SK-N-SH (cell line): ENCODE measurements around the gene CBX1. TPM values are rescaled to one million over a fixed set of nuclear protein-coding genes. Genes with fewer than 3 reads are reported as not detected.

Source experiments
- CTCF ChIA-PET: fragments of 300-600, 350-600 bp; formaldehyde crosslinking; extraction: SDS; loops from one replicate; lab custom pipeline; 2021; lab: Yijun Ruan, JAX
- POLR2A ChIA-PET: fragments of 350-600 bp; sonication (Branson Sonifier 250); formaldehyde crosslinking; extraction: SDS; loops from one replicate; lab custom pipeline; 2020; ENCODE audit warnings: antibody characterized with exemption, inconsistent platforms; lab: Yijun Ruan, JAX
- DNase-seq: peaks from one replicate; pipeline ENCODE4 v3.0.0; 2012
- H2AFZ ChIP-seq: fragments of 200-600 bp; sonication (generic); 2 replicates; pipeline ENCODE4 v1.8.1; 2016; ENCODE audit warnings: antibody characterized with exemption, mild to moderate bottlenecking, low read depth
- H3F3A ChIP-seq: fragments of 200-600 bp; sonication (generic); replicated peaks from 2 replicates; pipeline ENCODE3; 2016; ENCODE audit warnings: antibody characterized with exemption, mild to moderate bottlenecking; ENCODE audit not compliant: insufficient read depth
- H3K27ac ChIP-seq, 2 experiments: fragments of 200-500 bp in 1 of 2; fragments of 200-600 bp in 1 of 2; sonication (Bioruptor generic) in 1 of 2; sonication (generic), shearing (Covaris generic) in 1 of 2; 2 replicates each; pipeline versions ENCODE4 v1.5.1 to v1.6.1; 2014 to 2016; ENCODE audit warnings: low read depth in 2 of 2, inconsistent platforms in 1 of 2, low read length in 1 of 2, mild to moderate bottlenecking in 1 of 2, mixed read lengths in 1 of 2
- H3K27me3 ChIP-seq: fragments of 200-600 bp; sonication (generic), shearing (Covaris generic); 2 replicates; pipeline ENCODE4 v1.6.1; 2016; ENCODE audit warnings: mixed run types; ENCODE audit not compliant: insufficient read depth
- H3K36me3 ChIP-seq, 2 experiments: fragments of 200-500 bp in 1 of 2; fragments of 200-600 bp in 1 of 2; sonication (Bioruptor generic) in 1 of 2; sonication (generic) in 1 of 2; replicated peaks in 1 of 2; 2 replicates each; pipeline versions ENCODE3 to v1.5.1; 2014 to 2016; ENCODE audit warnings: low read length in 1 of 2, mild to moderate bottlenecking in 1 of 2; ENCODE audit not compliant: insufficient read depth in 2 of 2, control insufficient read depth in 1 of 2
- H3K4me1 ChIP-seq, 2 experiments: fragments of 200-500 bp in 1 of 2; fragments of 200-600 bp in 1 of 2; sonication (Bioruptor generic) in 1 of 2; sonication (generic), shearing (Covaris generic) in 1 of 2; 2 replicates each; pipeline versions ENCODE4 v1.5.1 to v1.6.1; 2014 to 2016; ENCODE audit warnings: low read depth in 1 of 2, low read length in 1 of 2, mixed run types in 1 of 2; ENCODE audit not compliant: insufficient read depth in 2 of 2, control insufficient read depth in 1 of 2
- H3K4me2 ChIP-seq: fragments of 200-600 bp; sonication (generic), shearing (Covaris generic); 2 replicates; pipeline ENCODE4 v1.6.1; 2017; ENCODE audit warnings: mixed run types
- H3K4me3 ChIP-seq, 2 experiments: fragments of 200-500 bp in 1 of 2; fragments of 200-600 bp in 1 of 2; sonication (Bioruptor generic) in 1 of 2; sonication (generic), shearing (Covaris generic) in 1 of 2; 2 replicates each; pipeline versions ENCODE4 v1.5.1 to v1.8.1; 2014 to 2016; ENCODE audit warnings: low read depth in 2 of 2, inconsistent platforms in 1 of 2, low read length in 1 of 2, mild to moderate bottlenecking in 1 of 2, mixed read lengths in 1 of 2, moderate library complexity in 1 of 2
- H3K79me2 ChIP-seq: fragments of 200-600 bp; sonication (generic); 2 replicates; pipeline ENCODE4 v1.8.1; 2017; ENCODE audit warnings: mild to moderate bottlenecking; ENCODE audit not compliant: insufficient read depth
- H3K9ac ChIP-seq: fragments of 200-600 bp; sonication (generic); 2 replicates; pipeline ENCODE4 v1.6.1; 2017; ENCODE audit warnings: mixed run types
- H3K9me2 ChIP-seq: fragments of 200-600 bp; sonication (generic); 2 replicates; pipeline ENCODE4 v1.6.1; 2017; ENCODE audit warnings: mixed run types
- H3K9me3 ChIP-seq: fragments of 200-600 bp; sonication (generic); 2 replicates; pipeline ENCODE4 v1.6.1; 2017; ENCODE audit warnings: mixed run types, mild to moderate bottlenecking, moderate library complexity
- H4K20me1 ChIP-seq: fragments of 200-600 bp; sonication (generic); 2 replicates; pipeline ENCODE4 v1.6.1; 2017; ENCODE audit warnings: mild to moderate bottlenecking, mixed run types; ENCODE audit not compliant: insufficient read depth
- CTCF ChIP-seq: fragments of 200-600 bp; sonication (generic); IDR thresholded peaks from 2 replicates; pipeline ENCODE4 v1.6.1; 2017; ENCODE audit warnings: antibody characterized with exemption, mild to moderate bottlenecking, moderate library complexity
- ELF1 ChIP-seq: IDR thresholded peaks from 2 replicates; pipeline ENCODE4 v1.4.0; 2012
- EP300 ChIP-seq, 2 experiments: IDR thresholded peaks; 2 replicates each; pipeline versions ENCODE4 v1.4.0 to v1.6.1; 2012; ENCODE audit warnings: borderline replicate concordance in 1 of 2, low read depth in 1 of 2, low read length in 1 of 2
- EZH2phosphoT487 ChIP-seq: fragments of 200-600 bp; sonication (generic); IDR thresholded peaks from 2 replicates; pipeline ENCODE4 v1.6.1; 2017; ENCODE audit warnings: low read depth, mixed run types, mild to moderate bottlenecking, antibody characterized with exemption, moderate library complexity, borderline replicate concordance
- FOXJ3 ChIP-seq: sonication (generic); formaldehyde crosslinking; IDR thresholded peaks from 2 replicates; pipeline ENCODE4 v1.5.1; 2020; ENCODE audit warnings: mild to moderate bottlenecking, missing genetic modification reagents
- MEF2A ChIP-seq: IDR thresholded peaks from 2 replicates; pipeline ENCODE4 v1.4.0; 2012; ENCODE audit warnings: low read depth, borderline replicate concordance
- RCOR1 ChIP-seq: fragments of 150-350 bp; IDR thresholded peaks from 2 replicates; pipeline ENCODE4 v1.6.1; 2017; ENCODE audit warnings: antibody characterized with exemption, low read length
- REST ChIP-seq: IDR thresholded peaks from 2 replicates; pipeline ENCODE4 v1.6.1; 2012; ENCODE audit warnings: mild to moderate bottlenecking, low read depth, low read length, moderate library complexity
- RFX5 ChIP-seq: IDR thresholded peaks from 2 replicates; pipeline ENCODE4 v1.6.1; 2012; ENCODE audit warnings: mild to moderate bottlenecking, improper control_type of control experiment, low read length
- USF2 ChIP-seq: fragments of 150-350 bp; IDR thresholded peaks from 2 replicates; pipeline ENCODE4 v1.6.1; 2017; ENCODE audit warnings: antibody characterized with exemption, low read length, low read depth, borderline replicate concordance
- WGBS: methylation state at CpG from one replicate; pipeline ENCODE4 v1.1.6; 2017; ENCODE audit warnings: low lambda C conversion rate; 5-methylcytosine and 5-hydroxymethylcytosine counted together
- polyA plus RNA-seq, 3 experiments: library from polyadenylated mRNA; depleted of rRNA; stranded (reverse); fragments of >200 nt; gene quantifications; 2 replicates each; pipeline ENCODE4 v1.2.3, GENCODE V29; 2012

CBX1 gene
- polyA plus RNA-seq, 1 of the 3 experiments (the other 2 are of a cell fraction), result 102 TPM

- no peak overlapping the region for H3K27ac ChIP-seq
- ChIA-PET POLR2A (no interaction called here), CTCF (interaction anchor here (1.6 to 2.6 kb wide), 2 partner anchors 77 to 120 kb away, joined by 4 to 6 read pairs; no protein-coding TSS in a partner anchor)
- H3K9ac ChIP-seq, result no peak overlapping the region
- H3K4me3 ChIP-seq, result no peak overlapping the region
- peaks cover 100% of the 10 kb centered on the region for H3K27me3 ChIP-seq
- no peaks in the 10 kb centered on the region for H4K20me1 ChIP-seq
- H2AFZ ChIP-seq, result no peak overlapping the region
- no peak for TF ChIP-seq REST
- TF ChIP-seq MEF2A, result no peak
- TF ChIP-seq EP300 (IDR thresholded peaks at IDR 0.05; ENCODE audit: borderline replicate concordance in 1 of 2, low read depth in 1 of 2, low read length in 1 of 2), result no peak
- no peak for TF ChIP-seq USF2
- no peak for TF ChIP-seq RFX5
- no peak for TF ChIP-seq CTCF
- TF ChIP-seq EZH2phosphoT487, result no peak
- TF ChIP-seq FOXJ3, result no peak
- TF ChIP-seq ELF1, result no peak
- TF ChIP-seq RCOR1, result no peak
- 68% methylated on average over 3 of the region's 3 CpGs for WGBS
- peaks cover 0 to 15% of the 10 kb centered on the region in 2 experiments; a peak in 2 of 4 replicates for H3K4me1 ChIP-seq
- H3K9me2 ChIP-seq, result no peaks in the 10 kb centered on the region
- no peaks in the 10 kb centered on the region for H3K79me2 ChIP-seq
- no peaks in the 10 kb centered on the region for H3F3A ChIP-seq
- no peak for DNase-seq
- no peaks in the 10 kb centered on the region for H3K9me3 ChIP-seq
- H3K36me3 ChIP-seq, result no peaks in the 10 kb centered on the region
- H3K4me2 ChIP-seq, result no peak overlapping the region
These were observed 43.9 kb upstream of the CBX1 start for GRCh38 chr17:48144976-48145798.
